Fibroblast of the aortic adventitia (primary cell): Measurements from ENCODE around the gene BICDL2. TPM values are rescaled to one million over a fixed set of nuclear protein-coding genes. Genes with fewer than 3 reads are reported as not detected.
"Not testable (repeated sequence)": the region's sequence is repeated elsewhere in the genome, so short reads cannot be mapped to it uniquely, and the experiment has no call there.

Experiments
- DNase-seq: peaks from one replicate; pipeline ENCODE4 v3.0.0-alpha.2; 2010; ENCODE audit warnings: low read depth
- H3K4me3 ChIP-seq: 2 replicates; pipeline ENCODE4 v1.5.1; 2011; ENCODE audit warnings: low read depth, mild to moderate bottlenecking, control low read depth, low read length, moderate library complexity
- total RNA-seq: library from RNA; depleted of rRNA; stranded (reverse); fragments of >200 nt; gene quantifications from 2 replicates; pipeline ENCODE4 v1.2.3, GENCODE V29; 2012; ENCODE audit warnings: low replicate concordance
- TF ChIP-seq, protein P1 (sequence below): IDR thresholded peaks from 2 replicates; pipeline ENCODE4 v1.5.1; 2011; ENCODE audit warnings: mild to moderate bottlenecking, low read length, control low read depth, inconsistent platforms; ENCODE audit not compliant: insufficient read depth

The BICDL2 gene
- total RNA-seq, 1 donor = not detected

- DNase-seq = no peak
- TF ChIP-seq, protein P1, sequence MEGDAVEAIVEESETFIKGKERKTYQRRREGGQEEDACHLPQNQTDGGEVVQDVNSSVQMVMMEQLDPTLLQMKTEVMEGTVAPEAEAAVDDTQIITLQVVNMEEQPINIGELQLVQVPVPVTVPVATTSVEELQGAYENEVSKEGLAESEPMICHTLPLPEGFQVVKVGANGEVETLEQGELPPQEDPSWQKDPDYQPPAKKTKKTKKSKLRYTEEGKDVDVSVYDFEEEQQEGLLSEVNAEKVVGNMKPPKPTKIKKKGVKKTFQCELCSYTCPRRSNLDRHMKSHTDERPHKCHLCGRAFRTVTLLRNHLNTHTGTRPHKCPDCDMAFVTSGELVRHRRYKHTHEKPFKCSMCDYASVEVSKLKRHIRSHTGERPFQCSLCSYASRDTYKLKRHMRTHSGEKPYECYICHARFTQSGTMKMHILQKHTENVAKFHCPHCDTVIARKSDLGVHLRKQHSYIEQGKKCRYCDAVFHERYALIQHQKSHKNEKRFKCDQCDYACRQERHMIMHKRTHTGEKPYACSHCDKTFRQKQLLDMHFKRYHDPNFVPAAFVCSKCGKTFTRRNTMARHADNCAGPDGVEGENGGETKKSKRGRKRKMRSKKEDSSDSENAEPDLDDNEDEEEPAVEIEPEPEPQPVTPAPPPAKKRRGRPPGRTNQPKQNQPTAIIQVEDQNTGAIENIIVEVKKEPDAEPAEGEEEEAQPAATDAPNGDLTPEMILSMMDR = no peak
- no peak overlapping the region for H3K4me3 ChIP-seq
Measured at GRCh38 chr16:3056336-3057180, 19.8 kb upstream of the BICDL2 start.

DNA sequence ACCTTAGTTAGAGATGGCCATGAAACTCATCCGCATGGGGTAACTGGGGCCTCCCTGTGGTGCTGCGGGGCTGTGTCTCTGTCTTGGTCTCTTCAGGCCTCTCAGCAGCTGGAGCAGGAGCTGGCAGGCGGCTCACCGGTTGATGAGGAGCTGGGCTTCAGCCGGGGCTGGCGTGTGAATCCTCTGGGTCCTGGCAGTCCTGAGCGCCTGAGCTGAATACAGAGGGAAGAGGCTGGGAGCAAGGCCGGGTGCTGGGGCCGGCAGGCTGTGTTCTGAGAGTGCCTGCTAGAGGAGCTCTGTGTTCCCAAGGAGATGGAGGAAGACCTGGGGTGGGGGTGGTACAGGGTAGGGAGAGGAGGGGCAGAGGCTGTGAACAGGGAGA is 19.0 kb upstream of the BICDL2 start:
- not testable (repeated sequence) for DNase-seq

GRCh38 chr16:3054965-3055733 is 18.4 kb upstream of the BICDL2 start:
- TF ChIP-seq, protein P1 = no peak
- no peak for DNase-seq
- H3K4me3 ChIP-seq = no peak overlapping the region

More for the DNA sequence above, 19.0 kb upstream of the BICDL2 start:
- not testable (repeated sequence) for H3K4me3 ChIP-seq

DNA sequence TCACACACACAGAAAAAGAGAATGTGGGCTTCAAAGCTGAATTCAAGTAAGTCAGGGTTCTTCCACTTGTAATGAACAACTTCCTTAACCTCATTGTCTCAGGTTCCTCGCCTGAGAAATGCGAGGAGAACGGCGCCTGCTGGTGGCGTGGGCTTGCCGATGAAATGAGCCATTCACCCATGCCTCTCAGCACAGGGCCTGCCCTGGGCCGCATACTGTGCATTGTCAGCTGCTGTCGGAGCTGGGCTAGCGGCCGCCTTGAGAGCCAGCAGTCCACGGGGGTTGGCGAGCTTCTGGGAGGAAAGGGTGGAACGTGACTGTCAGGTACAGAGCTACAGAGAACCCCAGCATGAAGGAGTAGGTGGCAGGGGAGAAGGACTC is 16.6 kb upstream of the BICDL2 start:
- DNase-seq, H3K4me3 ChIP-seq: not testable (repeated sequence)

DNA sequence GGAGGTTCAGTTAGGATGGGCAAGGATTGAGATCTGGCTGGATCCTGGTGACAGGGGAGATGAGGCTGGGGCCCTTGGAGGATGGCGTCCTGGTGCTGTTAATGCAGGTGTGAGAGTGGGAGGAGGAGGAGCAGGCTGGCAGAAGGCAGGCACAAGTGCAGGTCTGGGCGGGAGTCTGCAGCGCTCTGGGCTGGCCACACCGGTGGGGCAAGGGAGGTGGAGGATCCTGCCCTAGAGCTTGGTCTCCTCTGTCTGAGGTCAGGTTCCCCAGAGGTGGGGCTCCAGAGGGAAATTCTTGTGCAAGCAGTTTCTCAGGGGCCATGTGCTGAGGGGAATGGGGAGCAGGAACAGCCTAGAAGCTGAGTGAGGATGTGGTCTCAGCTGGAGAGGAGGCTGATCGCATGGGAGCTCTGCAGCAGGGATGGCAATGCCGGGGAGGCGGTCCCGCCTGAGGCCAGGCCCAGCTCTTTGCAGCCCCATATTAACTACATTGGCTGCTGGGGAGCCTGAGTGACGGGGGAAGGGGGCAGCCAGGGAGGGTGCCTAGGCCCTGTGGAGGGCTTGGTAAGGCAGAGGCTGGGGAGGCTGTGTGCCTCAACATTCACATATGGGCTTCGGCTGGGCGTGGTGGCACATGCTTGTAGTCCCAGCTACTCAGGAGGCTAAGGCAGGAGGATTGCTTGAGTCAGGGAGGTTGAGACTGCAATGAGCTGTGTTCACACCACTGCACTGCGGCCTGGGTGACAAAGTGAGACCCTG is 16.0 kb upstream of the BICDL2 start:
- DNase-seq, H3K4me3 ChIP-seq: not testable (repeated sequence)

- H3K4me3 ChIP-seq = no peak overlapping the region
- DNase-seq = no peak
- TF ChIP-seq, protein P1 = no peak
Measured at GRCh38 chr16:3051494-3051893, 14.8 kb upstream of the BICDL2 start.

- no peak overlapping the region for H3K4me3 ChIP-seq
- DNase-seq = no peak
- TF ChIP-seq, protein P1 = no peak
Measured at GRCh38 chr16:3051009-3051408, 14.3 kb upstream of the BICDL2 start.

- no peak for DNase-seq
- no peak overlapping the region for H3K4me3 ChIP-seq
- TF ChIP-seq, protein P1 = no peak
Measured at GRCh38 chr16:3050487-3050886, 13.7 kb upstream of the BICDL2 start.
